HG02852 (cell line): Measurements from ENCODE around the gene TMUB2.

Source experiments
- ATAC-seq: cut with Tn5 transposase; IDR thresholded peaks from one replicate; pipeline ENCODE4 v1.9.1; 2021; ENCODE audit warnings: mild to moderate bottlenecking, moderate library complexity; ENCODE audit not compliant: unreplicated experiment

The TMUB2 gene

GRCh38 chr17:44176671-44177501, 9.9 kb upstream of the TMUB2 start:
- no peak for ATAC-seq

GRCh38 chr17:44177640-44178039, 9.1 kb upstream of the TMUB2 start:
- ATAC-seq: no peak

DNA sequence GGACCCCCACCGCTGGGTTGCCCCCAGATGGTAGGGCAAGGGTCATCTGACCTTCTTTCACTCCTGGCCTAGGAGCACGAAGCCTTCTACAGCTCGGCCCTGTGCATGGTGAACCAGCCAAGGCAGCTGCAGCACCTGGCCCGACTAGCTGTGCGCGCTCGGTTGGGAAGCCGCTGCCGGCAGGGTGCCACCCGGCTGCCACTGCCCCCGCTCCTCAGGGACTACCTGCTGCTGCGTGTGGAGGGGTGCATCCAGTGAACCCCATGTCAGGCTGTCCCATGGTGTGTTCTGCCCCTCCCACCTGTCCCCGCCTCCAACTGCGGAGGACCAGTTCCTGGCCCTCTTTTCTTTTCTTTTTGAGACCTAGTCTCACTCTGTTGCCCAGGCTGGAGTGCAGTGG, 8.6 kb upstream of the TMUB2 start:
- ATAC-seq: no peak

- ATAC-seq: no peak
These were observed 3.7 kb upstream of the TMUB2 start for GRCh38 chr17:44183024-44183423.

DNA sequence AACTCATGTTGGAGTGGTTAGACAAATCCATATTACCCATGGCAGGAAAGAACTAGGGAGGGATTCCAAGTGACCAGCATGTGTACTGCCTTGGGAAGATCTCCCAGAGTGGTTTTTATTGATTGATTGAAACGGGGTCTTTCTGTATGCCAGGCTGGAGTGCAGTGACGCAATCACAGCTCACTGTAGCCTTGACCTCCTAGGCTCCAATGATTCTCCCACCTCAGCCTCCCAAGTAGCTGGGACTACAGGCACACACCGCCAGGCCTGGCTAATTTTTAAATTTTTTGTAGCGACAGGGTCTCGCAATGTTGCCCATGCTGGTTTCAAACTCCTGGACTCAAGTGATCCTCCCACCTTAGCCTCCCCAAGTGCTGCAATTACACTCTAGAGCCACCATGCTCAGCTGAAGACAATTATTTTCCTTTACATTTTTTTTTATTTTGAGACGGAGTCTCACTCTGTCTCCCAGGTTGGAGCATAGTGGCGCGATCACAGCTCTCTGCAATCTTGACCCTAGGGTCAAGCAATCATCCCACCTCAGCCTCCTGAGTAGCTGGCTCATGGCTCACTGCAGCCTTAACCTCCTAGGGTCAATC, 2.5 kb upstream of the TMUB2 start:
- ATAC-seq: no peak

- ATAC-seq: peak; percentile 50
These were observed 543 bp downstream of the TMUB2 start for GRCh38 chr17:44187131-44187899.

DNA sequence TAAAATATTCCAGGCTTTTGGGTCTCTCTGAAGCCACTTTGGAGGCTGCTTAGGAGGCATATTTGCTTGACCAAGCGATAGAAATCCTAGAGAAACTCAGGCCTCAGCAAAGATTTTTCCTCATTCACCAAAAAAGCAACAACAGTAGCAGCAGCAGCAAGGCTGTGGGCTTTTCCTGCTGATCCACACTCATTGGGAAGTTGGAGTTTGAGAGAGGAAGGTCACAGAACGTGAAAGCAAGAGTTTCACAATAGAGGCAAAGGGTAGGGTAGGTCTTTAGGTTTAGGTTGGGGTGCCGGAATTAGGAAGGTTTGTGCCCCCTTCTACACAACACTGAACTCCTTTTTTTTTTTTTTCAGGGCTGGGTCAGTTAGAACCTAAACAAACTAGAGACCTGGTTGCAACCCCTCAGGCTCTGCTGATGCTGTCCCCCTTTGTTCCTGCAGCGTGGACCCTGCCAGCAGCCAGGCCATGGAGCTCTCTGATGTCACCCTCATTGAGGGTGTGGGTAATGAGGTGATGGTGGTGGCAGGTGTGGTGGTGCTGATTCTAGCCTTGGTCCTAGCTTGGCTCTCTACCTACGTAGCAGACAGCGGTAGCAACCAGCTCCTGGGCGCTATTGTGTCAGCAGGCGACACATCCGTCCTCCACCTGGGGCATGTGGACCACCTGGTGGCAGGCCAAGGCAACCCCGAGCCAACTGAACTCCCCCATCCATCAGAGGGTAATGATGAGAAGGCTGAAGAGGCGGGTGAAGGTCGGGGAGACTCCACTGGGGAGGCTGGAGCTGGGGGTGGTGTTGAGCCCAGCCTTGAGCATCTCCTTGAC, 2.0 kb downstream of the TMUB2 start:
- ATAC-seq: no peak

GRCh38 chr17:44190481-44190880, 3.7 kb downstream of the TMUB2 start:
- no peak for ATAC-seq

DNA sequence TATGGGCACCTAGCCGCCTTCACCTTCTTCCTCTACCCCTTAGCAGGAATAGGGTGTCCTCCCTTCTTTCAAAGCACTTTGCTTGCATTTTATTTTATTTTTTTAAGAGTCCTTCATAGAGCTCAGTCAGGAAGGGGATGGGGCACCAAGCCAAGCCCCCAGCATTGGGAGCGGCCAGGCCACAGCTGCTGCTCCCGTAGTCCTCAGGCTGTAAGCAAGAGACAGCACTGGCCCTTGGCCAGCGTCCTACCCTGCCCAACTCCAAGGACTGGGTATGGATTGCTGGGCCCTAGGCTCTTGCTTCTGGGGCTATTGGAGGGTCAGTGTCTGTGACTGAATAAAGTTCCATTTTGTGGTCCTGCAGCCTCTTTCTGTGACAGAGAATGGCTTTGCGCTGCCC, 4.6 kb downstream of the TMUB2 start:
- no peak for ATAC-seq

GRCh38 chr17:44191941-44192496, 5.2 kb downstream of the TMUB2 start:
- no peak for ATAC-seq

GRCh38 chr17:44192750-44193149, 6.0 kb downstream of the TMUB2 start:
- no peak for ATAC-seq

- no peak for ATAC-seq
These were observed 6.7 kb downstream of the TMUB2 start for GRCh38 chr17:44193326-44194084.

DNA sequence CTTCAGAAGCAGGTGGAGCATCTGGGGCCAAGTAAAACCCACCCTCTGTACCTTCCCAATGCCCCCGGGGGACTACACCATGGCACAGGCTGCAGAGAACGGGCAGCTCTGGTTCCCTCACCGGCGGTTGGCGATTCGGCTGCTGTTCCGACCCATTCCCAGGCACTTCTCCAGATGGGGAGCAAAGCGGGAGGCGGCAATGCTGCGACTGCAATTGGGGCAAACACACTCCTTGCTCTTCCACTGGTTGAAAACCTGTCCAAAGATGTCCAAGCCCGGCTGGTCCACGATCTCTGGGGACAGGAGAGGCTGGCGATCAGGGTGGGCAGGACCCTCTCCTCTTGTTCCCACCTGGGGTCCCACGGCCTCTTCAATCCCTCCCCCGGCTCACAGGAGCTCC, 10.3 kb downstream of the TMUB2 start:
- ATAC-seq: no peak

DNA sequence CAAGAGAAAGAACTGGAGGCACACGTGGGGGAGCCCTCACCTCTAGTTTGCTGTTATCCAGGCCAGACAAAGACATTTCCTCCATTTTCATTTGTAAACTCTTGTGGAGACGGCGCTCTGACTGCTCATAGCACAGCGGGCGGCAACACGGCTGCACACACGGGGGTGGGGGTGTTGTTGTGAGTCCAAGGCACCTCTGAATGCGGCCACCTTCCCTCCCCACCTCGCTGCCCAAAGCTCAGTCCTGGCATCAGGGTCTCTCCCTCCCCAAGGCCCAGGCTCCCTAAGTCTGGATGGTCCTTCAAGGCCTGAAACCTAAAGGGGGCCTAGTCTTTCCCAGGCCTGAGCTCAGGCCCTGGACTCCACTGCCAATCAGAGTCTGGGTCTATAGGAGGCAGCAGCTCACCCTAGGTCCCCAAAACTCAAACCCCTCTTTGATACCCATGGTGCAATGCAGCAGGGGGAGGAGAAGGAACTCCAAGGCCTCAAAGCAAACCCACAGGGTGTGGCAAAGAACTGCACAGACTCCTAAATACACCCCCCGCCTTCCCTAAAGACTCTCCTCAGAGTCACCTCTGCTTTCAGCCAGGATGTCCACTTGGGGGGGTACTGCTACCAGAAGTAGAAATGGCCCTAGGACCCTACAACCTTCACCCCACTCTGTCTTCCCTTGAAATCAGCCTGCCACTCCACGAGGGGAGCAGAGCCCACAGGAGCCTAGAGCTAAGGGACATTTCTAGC, 11.4 kb downstream of the TMUB2 start:
- ATAC-seq: no peak

GRCh38 chr17:44198721-44199552, 12.2 kb downstream of the TMUB2 start:
- peak; percentile 17 for ATAC-seq

- peak; percentile 58 for ATAC-seq
These were observed 13.0 kb downstream of the TMUB2 start, which contains the start of gene ATXN7L3 for GRCh38 chr17:44199553-44200477. Gene ATXN7L3, minus strand, starts transcription at chr17:44199884. Its CDS starts 1,814 bp downstream, at chr17:44198070.

DNA sequence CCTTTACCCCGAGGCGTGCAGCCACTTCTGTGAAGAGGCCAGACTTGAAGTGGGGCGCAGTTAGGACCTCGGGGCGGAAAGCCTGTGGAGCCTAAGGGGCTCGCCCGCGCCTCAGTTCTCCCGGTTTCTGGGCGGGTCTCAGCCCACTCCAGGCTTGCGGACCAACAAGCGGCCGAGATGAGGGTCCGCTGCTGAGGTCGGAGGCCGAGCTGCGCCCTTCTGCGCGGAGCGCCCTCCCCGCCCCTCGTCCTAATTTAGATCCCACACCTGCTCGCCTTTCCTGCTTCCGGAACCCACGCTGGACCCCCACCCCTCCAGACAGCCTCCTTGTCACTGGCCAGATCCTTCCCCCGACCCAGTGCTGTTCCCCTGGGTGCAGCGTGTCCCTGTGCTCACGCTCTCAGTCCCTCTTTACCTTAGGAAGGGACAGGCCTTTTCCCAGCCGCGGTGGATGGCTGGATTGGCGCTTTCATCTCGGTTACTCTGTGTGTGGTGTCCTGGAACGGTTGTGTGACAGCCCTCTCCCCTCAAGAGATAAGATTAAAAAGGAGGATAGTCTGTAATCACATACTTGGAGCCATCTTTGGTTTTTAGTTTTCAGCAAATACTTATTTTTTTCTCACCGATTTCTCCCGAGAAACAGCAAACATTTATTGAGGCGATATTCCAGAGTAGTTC, 13.8 kb downstream of the TMUB2 start:
- ATAC-seq: peak; percentile 8
